ENCODE measurements around the gene PALLD. TPM values are rescaled to one million over a fixed set of nuclear protein-coding genes. Genes with fewer than 3 reads are reported as not detected.

PALLD gene
- total RNA-seq, 4 donors from 2014 or later, result 58.5 to 164 (median 84.2) TPM

DNA sequence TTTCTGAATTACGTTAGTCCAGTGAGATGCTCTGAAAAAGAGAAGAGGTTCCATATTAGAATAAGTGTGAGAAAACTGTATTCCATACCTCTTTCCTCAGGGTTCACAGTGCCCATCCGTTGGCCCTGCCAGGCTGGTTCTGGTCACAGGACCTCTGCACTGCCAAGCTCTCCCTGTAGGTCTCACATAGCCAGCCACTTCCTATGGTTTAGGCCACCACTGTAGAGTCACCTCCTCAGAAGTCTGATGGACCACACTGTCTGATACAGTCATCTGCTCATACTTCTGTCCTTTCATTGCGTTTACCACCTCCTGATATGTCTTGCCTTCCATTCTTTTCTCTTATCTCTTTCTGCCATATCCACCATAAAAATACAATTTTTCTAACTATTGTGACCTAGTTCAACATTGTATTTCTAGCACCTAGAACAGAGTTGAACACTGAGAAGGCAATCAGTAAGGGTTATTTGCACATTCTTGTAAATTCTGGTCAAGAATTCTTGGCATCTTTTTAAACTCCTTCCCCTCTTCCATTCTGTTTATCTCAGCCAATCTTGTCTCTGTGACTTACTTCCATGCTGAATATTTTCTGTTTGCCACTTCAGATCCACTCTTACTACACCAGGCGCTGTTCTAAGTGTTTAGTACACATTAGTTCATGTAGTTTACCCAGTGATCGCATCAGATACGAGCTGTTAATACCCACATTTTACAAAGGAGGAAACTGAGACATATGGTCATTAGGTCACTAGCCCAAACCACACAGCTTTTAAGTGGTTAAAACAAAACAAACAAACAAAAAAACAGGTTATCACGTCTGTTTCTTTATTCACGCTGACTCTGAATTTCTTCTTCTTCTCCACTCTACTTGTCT lies 387.6 kb downstream of the PALLD start:
- no peak for DNase-seq (ENCODE audit: low spot score)
- TF ChIP-seq, protein P1, sequence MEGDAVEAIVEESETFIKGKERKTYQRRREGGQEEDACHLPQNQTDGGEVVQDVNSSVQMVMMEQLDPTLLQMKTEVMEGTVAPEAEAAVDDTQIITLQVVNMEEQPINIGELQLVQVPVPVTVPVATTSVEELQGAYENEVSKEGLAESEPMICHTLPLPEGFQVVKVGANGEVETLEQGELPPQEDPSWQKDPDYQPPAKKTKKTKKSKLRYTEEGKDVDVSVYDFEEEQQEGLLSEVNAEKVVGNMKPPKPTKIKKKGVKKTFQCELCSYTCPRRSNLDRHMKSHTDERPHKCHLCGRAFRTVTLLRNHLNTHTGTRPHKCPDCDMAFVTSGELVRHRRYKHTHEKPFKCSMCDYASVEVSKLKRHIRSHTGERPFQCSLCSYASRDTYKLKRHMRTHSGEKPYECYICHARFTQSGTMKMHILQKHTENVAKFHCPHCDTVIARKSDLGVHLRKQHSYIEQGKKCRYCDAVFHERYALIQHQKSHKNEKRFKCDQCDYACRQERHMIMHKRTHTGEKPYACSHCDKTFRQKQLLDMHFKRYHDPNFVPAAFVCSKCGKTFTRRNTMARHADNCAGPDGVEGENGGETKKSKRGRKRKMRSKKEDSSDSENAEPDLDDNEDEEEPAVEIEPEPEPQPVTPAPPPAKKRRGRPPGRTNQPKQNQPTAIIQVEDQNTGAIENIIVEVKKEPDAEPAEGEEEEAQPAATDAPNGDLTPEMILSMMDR (IDR thresholded peaks at IDR 0.05), result no peak
- ATAC-seq (ENCODE audit: low FRiP score), result no peak

DNA sequence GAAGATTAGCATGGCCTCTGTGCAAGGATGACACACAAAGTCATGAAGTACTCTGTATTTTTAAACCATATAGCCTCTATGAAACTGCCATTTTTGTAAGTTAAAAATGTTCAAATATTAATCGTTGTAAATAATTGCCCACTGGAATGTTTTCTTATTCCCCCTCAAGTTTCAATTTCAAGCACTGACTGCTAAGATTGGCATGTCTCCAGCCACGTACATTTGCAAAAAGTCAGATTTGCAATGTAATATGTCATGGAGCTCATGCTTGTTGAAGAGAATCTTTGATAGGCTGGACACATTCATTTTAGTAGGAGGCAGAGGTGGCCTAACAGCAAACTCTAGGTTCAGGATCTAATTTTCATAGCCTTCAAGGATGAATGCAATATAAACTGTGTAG lies 388.5 kb downstream of the PALLD start:
- TF ChIP-seq, protein P1 (IDR thresholded peaks at IDR 0.05), result no peak
- ATAC-seq (ENCODE audit: low FRiP score) (no peak), DNase-seq (ENCODE audit: low spot score) (no peak)

DNA sequence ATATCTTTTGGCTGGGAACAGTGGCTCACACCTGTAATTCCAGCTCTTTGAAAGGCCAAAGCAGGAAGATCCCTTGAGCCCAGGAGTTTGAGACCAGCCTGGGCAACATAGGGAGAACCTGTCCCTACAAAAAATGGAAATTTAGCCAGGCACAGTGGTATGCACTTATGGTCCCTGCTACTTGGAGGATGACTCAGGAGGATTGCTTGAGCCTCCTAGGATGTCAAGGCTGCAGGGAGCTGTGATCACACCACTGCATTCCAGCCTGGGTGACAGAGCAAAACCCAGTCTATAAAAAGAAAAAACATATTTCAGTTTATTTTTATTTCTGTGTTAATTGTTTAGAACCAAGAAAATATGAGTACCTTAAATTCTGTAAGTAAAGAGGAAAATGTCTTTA lies 389.5 kb downstream of the PALLD start:
- TF ChIP-seq, protein P1 (IDR thresholded peaks at IDR 0.05), result no peak
- DNase-seq (ENCODE audit: low spot score), result no peak
- peak; percentile 28 for ATAC-seq (ENCODE audit: low FRiP score)

DNA sequence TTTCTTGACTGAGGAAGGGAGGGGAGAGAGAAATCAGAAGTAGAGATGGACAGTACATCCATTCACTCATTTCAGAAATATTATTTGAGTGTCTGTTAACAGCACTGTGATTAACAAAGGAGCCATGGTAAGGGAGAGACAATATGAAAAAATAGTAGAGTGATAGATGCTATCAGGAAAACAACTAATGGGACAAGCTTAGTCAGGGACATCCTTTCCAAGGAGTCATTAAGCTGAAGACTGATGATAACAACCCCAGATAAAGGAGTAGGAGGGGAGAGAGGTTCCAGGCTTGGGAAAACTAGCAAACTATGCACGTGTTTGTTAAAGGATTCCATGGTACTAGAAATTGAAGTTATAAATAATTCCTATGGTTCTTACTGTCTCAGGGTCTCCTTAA lies 391.0 kb downstream of the PALLD start:
- DNase-seq (ENCODE audit: low spot score) (no peak), ATAC-seq (ENCODE audit: low FRiP score) (no peak)
- TF ChIP-seq, protein P1 (IDR thresholded peaks at IDR 0.05), result no peak

DNA sequence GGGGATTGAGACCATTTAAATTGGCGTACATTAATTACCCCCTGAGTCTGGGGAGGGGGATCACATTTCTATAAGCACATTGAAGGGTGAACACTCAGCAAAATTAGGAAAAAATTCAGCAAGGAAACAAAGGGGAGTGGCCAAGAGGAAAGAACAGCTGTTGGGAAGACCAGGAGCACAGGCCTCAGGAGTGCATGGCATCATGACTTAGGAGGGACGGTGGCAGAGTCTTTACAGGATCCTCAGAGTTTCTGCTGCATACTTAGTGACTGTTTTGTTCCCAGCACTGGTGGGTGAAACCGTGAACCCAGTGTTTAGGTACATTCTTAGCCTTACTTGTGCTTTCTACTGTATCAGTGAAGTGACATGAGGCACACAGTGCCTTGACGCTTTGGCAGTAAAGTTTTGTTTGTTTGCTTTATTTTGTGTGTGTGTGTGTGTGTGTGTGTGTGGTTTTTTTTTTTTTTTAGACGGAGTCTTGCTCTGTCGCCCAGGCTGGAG lies 391.9 kb downstream of the PALLD start:
- ATAC-seq (ENCODE audit: low FRiP score), result no peak
- no peak for DNase-seq (ENCODE audit: low spot score)
- TF ChIP-seq, protein P1 (IDR thresholded peaks at IDR 0.05), result no peak

DNA sequence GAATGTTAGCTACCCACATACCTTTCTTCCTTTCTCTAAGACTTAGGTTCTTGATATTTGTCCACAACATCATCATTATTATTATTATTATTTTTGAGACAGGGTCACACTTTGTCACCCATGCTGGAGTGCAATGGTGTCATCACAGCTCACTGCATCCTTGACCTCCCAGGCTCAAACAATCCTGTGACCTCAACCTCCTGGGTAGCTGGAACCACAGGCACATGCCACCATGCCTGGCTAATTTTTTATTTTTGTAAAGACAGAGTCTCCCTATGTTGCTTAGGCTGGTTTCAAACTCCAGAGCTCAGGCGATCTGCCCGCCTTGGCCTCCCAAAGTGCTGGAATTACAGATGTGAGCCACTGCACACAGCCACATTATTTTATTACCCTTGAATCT lies 394.2 kb downstream of the PALLD start:
- TF ChIP-seq, protein P1 (IDR thresholded peaks at IDR 0.05), result no peak
- ATAC-seq (ENCODE audit: low FRiP score), result no peak
- no peak for DNase-seq (ENCODE audit: low spot score)

DNA sequence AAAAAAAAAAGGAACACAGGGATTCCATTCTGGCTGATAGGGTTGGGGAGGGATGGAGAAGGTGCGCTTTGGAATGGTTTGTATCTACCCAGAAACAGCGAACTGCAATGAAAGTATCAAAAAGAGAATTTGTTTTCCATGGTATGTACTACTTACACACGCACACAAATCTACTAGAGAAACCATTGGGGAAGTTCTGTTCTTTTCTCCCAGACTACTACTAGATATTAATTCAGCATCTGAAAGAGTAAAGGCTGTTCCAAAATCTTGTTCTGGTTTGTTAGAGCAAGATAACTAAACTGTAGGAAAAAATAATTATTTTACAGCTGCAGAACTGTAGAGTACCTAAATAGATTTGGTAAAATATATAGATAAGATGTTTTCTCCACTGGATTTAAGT lies 394.8 kb downstream of the PALLD start:
- no peak for DNase-seq (ENCODE audit: low spot score)
- TF ChIP-seq, protein P1 (IDR thresholded peaks at IDR 0.05), result no peak
- ATAC-seq (ENCODE audit: low FRiP score), result no peak
